ENCODE data around the gene PLXNA4.

- TF ChIP-seq POLR2AphosphoS5 (IDR thresholded peaks at IDR 0.05; ENCODE audit: low read depth, low read length) (no peak), POLR2A (IDR thresholded peaks at IDR 0.05; ENCODE audit: low read depth, low read length) (no peak), TAF1 (IDR thresholded peaks at IDR 0.05; ENCODE audit: borderline replicate concordance, low read depth, low read length) (no peak)
These were observed 471.2 kb downstream of the PLXNA4 start for GRCh38 chr7:132105096-132105495.

Data from GM12892 (cell line).